Liver (tissue), 9 donors: ENCODE data around the gene CDH22. TPM values are rescaled to one million over a fixed set of nuclear protein-coding genes. Genes with fewer than 3 reads are reported as not detected.

Experiments
- DNase-seq: peaks from one replicate; pipeline ENCODE4 v3.0.0-alpha.2; 2017; ENCODE audit warnings: low spot score
- H3K27ac ChIP-seq, 2 donors: one replicate each; pipeline ENCODE4 v1.7.0; 2013; ENCODE audit warnings: inconsistent platforms in 2 of 2, low read length in 2 of 2, control low read depth in 1 of 2, low read depth in 1 of 2, mild to moderate bottlenecking in 1 of 2
- H3K27me3 ChIP-seq, 4 donors: one replicate each; pipeline versions ENCODE4 v1.6.1 to v1.7.0; 2013; ENCODE audit warnings: low read length in 3 of 4, inconsistent platforms in 1 of 4, mild to moderate bottlenecking in 1 of 4, moderate library complexity in 1 of 4; ENCODE audit not compliant: control insufficient read depth in 4 of 4, insufficient read depth in 4 of 4
- H3K36me3 ChIP-seq, 4 donors: one replicate each; pipeline versions ENCODE4 v1.6.1 to v1.7.0; 2013; ENCODE audit warnings: low read length in 3 of 4, mild to moderate bottlenecking in 3 of 4, low read depth in 1 of 4, moderate library complexity in 1 of 4; ENCODE audit not compliant: control insufficient read depth in 4 of 4, insufficient read depth in 3 of 4
- H3K4me1 ChIP-seq, 4 donors: one replicate each; pipeline versions ENCODE4 v1.6.1 to v1.7.0; 2013; ENCODE audit warnings: low read length in 3 of 4, mild to moderate bottlenecking in 3 of 4, moderate library complexity in 1 of 4; ENCODE audit not compliant: control insufficient read depth in 4 of 4, insufficient read depth in 4 of 4
- H3K4me3 ChIP-seq, 3 donors: one replicate each; pipeline versions ENCODE4 v1.6.1 to v1.7.0; 2013; ENCODE audit warnings: low read length in 3 of 3, control low read depth in 1 of 3, low read depth in 1 of 3, mild to moderate bottlenecking in 1 of 3
- H3K9ac ChIP-seq, 2 donors: one replicate each; pipeline ENCODE4 v1.7.0; 2013; ENCODE audit warnings: low read length in 2 of 2, mild to moderate bottlenecking in 2 of 2, moderate library complexity in 2 of 2, control low read depth in 1 of 2, low read depth in 1 of 2
- H3K9me3 ChIP-seq, 4 donors: one replicate each; pipeline versions ENCODE4 v1.6.1 to v1.7.0; 2013; ENCODE audit warnings: low read length in 3 of 4; ENCODE audit not compliant: control insufficient read depth in 4 of 4
- EGR1 ChIP-seq, 2 donors: IDR thresholded peaks; 2 replicates each; pipeline ENCODE4 v1.6.1; 2016 to 2018; ENCODE audit warnings: antibody characterized with exemption in 2 of 2, low read depth in 2 of 2
- FOXA2 ChIP-seq: IDR thresholded peaks from 2 replicates; pipeline ENCODE4 v1.6.1; 2016; ENCODE audit warnings: antibody characterized with exemption
- HNF4A ChIP-seq, 2 donors: conservative IDR thresholded peaks; 2 replicates each; pipeline ENCODE4 v1.6.1; 2016; ENCODE audit warnings: antibody characterized with exemption in 2 of 2, mild to moderate bottlenecking in 2 of 2
- JUND ChIP-seq, 2 donors: IDR thresholded peaks; 2 replicates each; pipeline ENCODE4 v1.6.1; 2016; ENCODE audit warnings: antibody characterized with exemption in 2 of 2
- NR2F2 ChIP-seq: IDR thresholded peaks from 2 replicates; pipeline ENCODE4 v1.6.1; 2016; ENCODE audit warnings: antibody characterized with exemption
- RXRA ChIP-seq, 2 donors: IDR thresholded peaks; 2 replicates each; pipeline ENCODE4 v1.6.1; 2017 to 2018; ENCODE audit warnings: antibody characterized with exemption in 2 of 2, mild to moderate bottlenecking in 1 of 2
- SP1 ChIP-seq: IDR thresholded peaks from 2 replicates; pipeline ENCODE4 v1.6.1; 2018; ENCODE audit warnings: antibody characterized with exemption, mild to moderate bottlenecking
- TAF1 ChIP-seq: conservative IDR thresholded peaks from 2 replicates; pipeline ENCODE4 v1.6.1; 2016; ENCODE audit warnings: antibody characterized with exemption, mild to moderate bottlenecking
- WGBS: extraction: QIAGEN DNeasy Blood & Tissue Kit; methylation state at CpG from one replicate; pipeline ENCODE4 v1.1.7; 2013; 5-methylcytosine and 5-hydroxymethylcytosine counted together
- polyA plus RNA-seq, 2 donors: library from polyadenylated mRNA; stranded (reverse) in 1 of 2; unstranded in 1 of 2; fragments of 200-250 nt in 1 of 2; fragments of >200 nt in 1 of 2; fragmentation: Nextera tagmentation in 1 of 2; extraction: Ambion mirVana in 1 of 2; gene quantifications; one replicate each; pipeline versions ENCODE4 v1.2.1 to v1.2.3, GENCODE V29; 2013 to 2015
- total RNA-seq, 2 donors: library from RNA; depleted of rRNA; stranded (reverse); fragments of >200 nt; gene quantifications; one replicate each; pipeline ENCODE4 v1.2.3, GENCODE V29; 2014
- TF ChIP-seq, protein P1 (sequence below): IDR thresholded peaks from 2 replicates; pipeline ENCODE4 v1.6.1; 2016; ENCODE audit warnings: antibody characterized with exemption
- TF ChIP-seq, protein P2 (sequence below): IDR thresholded peaks from 2 replicates; pipeline ENCODE4 v1.6.1; 2016; ENCODE audit warnings: antibody characterized with exemption, mild to moderate bottlenecking
- TF ChIP-seq, protein P3 (sequence below): IDR thresholded peaks from 2 replicates; pipeline ENCODE4 v1.6.1; 2016; ENCODE audit warnings: antibody characterized with exemption
- donor health status: healthy.
- donor health status: healthy.
- donor health status: healthy.
- donor health status: healthy.
- donor health status: healthy.

CDH22 gene
- total and polyA plus RNA-seq, 4 donors = 0.02 TPM; not detected in 3

DNA sequence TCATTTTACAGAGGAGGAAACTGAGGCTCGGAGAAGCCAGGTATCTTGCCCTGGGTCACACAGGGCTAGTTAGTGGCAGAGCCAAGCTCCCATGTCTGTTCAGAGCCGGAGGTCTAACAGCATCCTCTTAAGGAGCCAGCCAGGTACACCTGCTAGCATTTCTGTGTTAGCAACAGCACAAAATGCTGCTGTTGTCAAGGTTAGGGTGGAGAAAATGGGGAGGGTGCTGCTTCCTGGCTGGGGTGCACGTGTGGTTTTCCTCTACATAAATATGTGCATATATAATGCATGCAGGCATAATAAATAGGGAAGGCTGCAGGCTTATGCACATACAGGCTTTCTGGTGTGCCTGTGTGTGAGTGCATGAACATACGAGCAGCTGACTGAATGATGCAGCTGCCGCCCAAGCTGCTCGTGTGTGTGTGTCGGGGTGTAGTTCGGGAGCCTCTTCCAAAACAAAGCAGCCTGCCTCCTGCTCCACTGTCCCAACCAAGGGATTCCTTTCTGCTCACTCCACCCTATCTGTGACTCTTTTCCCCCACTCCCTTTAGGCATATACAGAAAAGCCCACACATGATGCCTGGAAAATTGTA lies 103.6 kb downstream of the CDH22 start:
- DNase-seq = no peak
- Histone ChIP-seq H3K9ac (no peak overlapping the region), H3K9me3 (no peaks in the 10 kb centered on the region), H3K4me3 (no peak overlapping the region), H3K27me3 (peaks cover 0 to 21% (median 2%) of the 10 kb centered on the region in 4 donors), H3K36me3 (no peaks in the 10 kb centered on the region), H3K4me1 (no peaks in the 10 kb centered on the region), H3K27ac (no peak overlapping the region)
- no peak for TF ChIP-seq RXRA (IDR thresholded peaks at IDR 0.05)
- TF ChIP-seq, protein P1, sequence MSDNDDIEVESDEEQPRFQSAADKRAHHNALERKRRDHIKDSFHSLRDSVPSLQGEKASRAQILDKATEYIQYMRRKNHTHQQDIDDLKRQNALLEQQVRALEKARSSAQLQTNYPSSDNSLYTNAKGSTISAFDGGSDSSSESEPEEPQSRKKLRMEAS = no peak
- TF ChIP-seq HNF4A (conservative IDR thresholded peaks at IDR 0.05) = no peak
- TF ChIP-seq JUND (IDR thresholded peaks at IDR 0.05) = no peak
- TF ChIP-seq, protein P2, sequence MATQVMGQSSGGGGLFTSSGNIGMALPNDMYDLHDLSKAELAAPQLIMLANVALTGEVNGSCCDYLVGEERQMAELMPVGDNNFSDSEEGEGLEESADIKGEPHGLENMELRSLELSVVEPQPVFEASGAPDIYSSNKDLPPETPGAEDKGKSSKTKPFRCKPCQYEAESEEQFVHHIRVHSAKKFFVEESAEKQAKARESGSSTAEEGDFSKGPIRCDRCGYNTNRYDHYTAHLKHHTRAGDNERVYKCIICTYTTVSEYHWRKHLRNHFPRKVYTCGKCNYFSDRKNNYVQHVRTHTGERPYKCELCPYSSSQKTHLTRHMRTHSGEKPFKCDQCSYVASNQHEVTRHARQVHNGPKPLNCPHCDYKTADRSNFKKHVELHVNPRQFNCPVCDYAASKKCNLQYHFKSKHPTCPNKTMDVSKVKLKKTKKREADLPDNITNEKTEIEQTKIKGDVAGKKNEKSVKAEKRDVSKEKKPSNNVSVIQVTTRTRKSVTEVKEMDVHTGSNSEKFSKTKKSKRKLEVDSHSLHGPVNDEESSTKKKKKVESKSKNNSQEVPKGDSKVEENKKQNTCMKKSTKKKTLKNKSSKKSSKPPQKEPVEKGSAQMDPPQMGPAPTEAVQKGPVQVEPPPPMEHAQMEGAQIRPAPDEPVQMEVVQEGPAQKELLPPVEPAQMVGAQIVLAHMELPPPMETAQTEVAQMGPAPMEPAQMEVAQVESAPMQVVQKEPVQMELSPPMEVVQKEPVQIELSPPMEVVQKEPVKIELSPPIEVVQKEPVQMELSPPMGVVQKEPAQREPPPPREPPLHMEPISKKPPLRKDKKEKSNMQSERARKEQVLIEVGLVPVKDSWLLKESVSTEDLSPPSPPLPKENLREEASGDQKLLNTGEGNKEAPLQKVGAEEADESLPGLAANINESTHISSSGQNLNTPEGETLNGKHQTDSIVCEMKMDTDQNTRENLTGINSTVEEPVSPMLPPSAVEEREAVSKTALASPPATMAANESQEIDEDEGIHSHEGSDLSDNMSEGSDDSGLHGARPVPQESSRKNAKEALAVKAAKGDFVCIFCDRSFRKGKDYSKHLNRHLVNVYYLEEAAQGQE = no peak
- no peak for TF ChIP-seq TAF1
- WGBS = 41% methylated on average over 8 of the region's 8 CpGs

DNA sequence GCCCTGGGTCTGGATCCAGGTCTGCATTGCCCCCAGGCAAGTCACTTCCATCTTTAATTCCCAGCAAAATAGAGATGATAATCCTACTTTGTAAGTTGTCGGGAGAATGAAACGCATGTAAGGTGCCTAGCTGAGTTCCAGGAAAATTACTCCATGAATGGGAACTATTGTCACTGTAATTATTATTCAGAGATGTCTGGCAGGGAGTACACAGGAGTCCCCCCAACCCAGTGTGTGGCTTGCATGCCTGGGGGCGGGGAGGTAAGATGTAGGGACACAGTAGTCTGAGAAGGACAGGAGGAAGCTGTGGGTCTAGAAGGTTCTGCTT lies 104.8 kb downstream of the CDH22 start:
- H3K9me3 ChIP-seq = no peaks in the 10 kb centered on the region
- DNase-seq = no peak
- WGBS = 75% methylated on average over 3 of the region's 3 CpGs
- H3K27me3 ChIP-seq = peaks cover 0 to 18% (median 3%) of the 10 kb centered on the region in 4 donors
- TF ChIP-seq, protein P3, sequence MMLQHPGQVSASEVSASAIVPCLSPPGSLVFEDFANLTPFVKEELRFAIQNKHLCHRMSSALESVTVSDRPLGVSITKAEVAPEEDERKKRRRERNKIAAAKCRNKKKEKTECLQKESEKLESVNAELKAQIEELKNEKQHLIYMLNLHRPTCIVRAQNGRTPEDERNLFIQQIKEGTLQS = no peak
- TF ChIP-seq NR2F2 = no peak
- TF ChIP-seq RXRA (IDR thresholded peaks at IDR 0.05) = no peak
- TF ChIP-seq JUND (IDR thresholded peaks at IDR 0.05) = no peak
- no peak for TF ChIP-seq FOXA2
- no peak for TF ChIP-seq EGR1 (IDR thresholded peaks at IDR 0.05; ENCODE audit: low read depth in 2 of 2)
- TF ChIP-seq SP1 = no peak
- TF ChIP-seq, protein P1 = no peak
- TF ChIP-seq, protein P2 = no peak
- no peak for TF ChIP-seq HNF4A (conservative IDR thresholded peaks at IDR 0.05)
- H3K27ac ChIP-seq = no peak overlapping the region
- H3K36me3 ChIP-seq = no peaks in the 10 kb centered on the region
- H3K4me1 ChIP-seq = no peaks in the 10 kb centered on the region
- H3K4me3 ChIP-seq = no peak overlapping the region
- no peak overlapping the region for H3K9ac ChIP-seq
